SU-DHL-6 (cell line): ENCODE measurements around the gene AGAP1.

Experiments
- H2AFZ ChIP-seq: fragments of 200-600 bp; sonication (generic); 2 replicates; pipeline ENCODE4 v1.6.1; 2014; ENCODE audit warnings: low read depth, mild to moderate bottlenecking, moderate library complexity, mixed read lengths, antibody characterized with exemption, low read length; ENCODE audit not compliant: severe bottlenecking
- H3F3A ChIP-seq: fragments of 200-600 bp; shearing (Covaris generic); 2 replicates; pipeline ENCODE4 v1.6.0; 2016; ENCODE audit warnings: antibody characterized with exemption, mild to moderate bottlenecking; ENCODE audit not compliant: insufficient read depth
- H3K27ac ChIP-seq: fragments of 200-600 bp; sonication (generic); 2 replicates; pipeline ENCODE4 v1.5.1; 2016; ENCODE audit warnings: low read depth, mild to moderate bottlenecking, low read length, moderate library complexity, mixed read lengths
- H3K27me3 ChIP-seq: fragments of 200-600 bp; sonication (generic), shearing (Covaris generic); 2 replicates; pipeline ENCODE4 v1.6.0; 2014; ENCODE audit warnings: mild to moderate bottlenecking, low read length
- H3K36me3 ChIP-seq: fragments of 200-600 bp; sonication (generic); 2 replicates; pipeline ENCODE4 v1.6.1; 2014; ENCODE audit warnings: mild to moderate bottlenecking, low read length, mixed read lengths
- H3K4me2 ChIP-seq: fragments of 300-600, 200-600 bp; shearing (Covaris generic), sonication (generic); 2 replicates; pipeline ENCODE4 v1.6.0; 2014; ENCODE audit warnings: low read length, low read depth, mild to moderate bottlenecking; ENCODE audit not compliant: poor library complexity, severe bottlenecking
- H3K4me3 ChIP-seq: fragments of 200-600 bp; sonication (generic); 2 replicates; pipeline ENCODE4 v1.5.1; 2014; ENCODE audit warnings: antibody characterized with exemption, low read length, mild to moderate bottlenecking, mixed read lengths; ENCODE audit not compliant: insufficient read depth, poor library complexity, severe bottlenecking
- H3K79me2 ChIP-seq: fragments of 200-600 bp; sonication (generic); 2 replicates; pipeline ENCODE4 v1.6.1; 2014; ENCODE audit warnings: mild to moderate bottlenecking, low read length, moderate library complexity; ENCODE audit not compliant: insufficient read depth
- H3K9ac ChIP-seq: fragments of 200-600 bp; sonication (generic); 2 replicates; pipeline ENCODE4 v1.7.0; 2014; ENCODE audit warnings: mild to moderate bottlenecking, low read length
- H3K9me2 ChIP-seq: fragments of 200-600 bp; sonication (generic); replicated peaks from 2 replicates; pipeline ENCODE4 v1.6.1; 2014; ENCODE audit warnings: low read length; ENCODE audit not compliant: insufficient read depth
- H3K9me3 ChIP-seq: fragments of 200-600 bp; sonication (generic); 2 replicates; pipeline ENCODE4 v1.6.1; 2014; ENCODE audit warnings: low read length, mixed read lengths; ENCODE audit not compliant: insufficient read depth
- H4K20me1 ChIP-seq: fragments of 200-600 bp; sonication (generic); 2 replicates; pipeline ENCODE4 v1.6.1; 2014; ENCODE audit warnings: low read depth, mild to moderate bottlenecking, antibody characterized with exemption, low read length, moderate library complexity, mixed read lengths
- EZH2phosphoT487 ChIP-seq: fragments of 200-600 bp; sonication (generic), shearing (Covaris generic); conservative IDR thresholded peaks from 2 replicates; pipeline ENCODE4 v1.6.1; 2018; ENCODE audit warnings: mild to moderate bottlenecking, antibody characterized with exemption, low read length, moderate library complexity, mixed read lengths
- TF ChIP-seq, protein P1 (sequence below): fragments of 200-600 bp; sonication (generic); IDR thresholded peaks from one replicate; pipeline ENCODE4 v1.5.1; 2017; ENCODE audit warnings: antibody characterized with exemption, mild to moderate bottlenecking, low read length, moderate library complexity; ENCODE audit not compliant: insufficient read depth, poor library complexity, severe bottlenecking

AGAP1 gene

DNA sequence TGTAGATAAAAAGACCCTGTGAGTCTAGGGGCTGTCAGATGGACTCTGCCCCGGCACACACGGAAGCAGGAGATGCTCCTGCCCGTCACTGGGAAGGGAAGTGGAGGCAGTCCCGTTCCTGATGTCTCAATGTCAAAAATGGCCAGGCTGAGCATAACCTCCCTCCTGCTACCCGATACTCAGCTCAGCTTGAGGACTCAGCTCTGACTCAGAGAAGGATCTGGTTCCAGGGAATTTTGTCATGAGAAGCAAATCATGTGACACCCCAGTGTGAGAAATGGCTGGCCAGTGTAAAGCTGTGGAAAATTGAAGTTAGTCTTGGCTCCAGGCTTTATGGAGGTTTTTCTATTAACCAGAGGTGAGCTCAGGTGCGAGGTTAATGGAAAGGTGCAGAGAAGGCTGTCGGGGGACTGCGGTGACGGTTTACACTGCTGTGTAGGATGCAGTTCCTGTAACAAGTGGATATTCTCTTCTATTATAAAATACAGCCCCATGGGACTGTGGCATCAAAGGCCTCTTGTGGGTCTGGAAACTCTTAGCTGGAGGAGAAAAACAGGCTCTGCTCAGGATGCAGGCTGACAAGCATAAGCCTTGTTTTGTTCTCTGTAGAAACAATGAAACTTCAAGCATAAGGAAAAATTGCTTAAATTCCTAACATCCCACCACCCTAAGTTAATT is 24.7 kb upstream of the AGAP1 start:
- Histone ChIP-seq H3K9me3 (no peaks in the 10 kb centered on the region), H2AFZ (no peak overlapping the region), H3K79me2 (no peaks in the 10 kb centered on the region), H3F3A (no peaks in the 10 kb centered on the region), H3K27me3 (no peaks in the 10 kb centered on the region), H3K4me2 (no peak overlapping the region), H3K9ac (no peak overlapping the region), H4K20me1 (no peaks in the 10 kb centered on the region), H3K27ac (no peak overlapping the region), H3K36me3 (no peaks in the 10 kb centered on the region), H3K9me2 (no peaks in the 10 kb centered on the region), H3K4me3 (no peak overlapping the region)
- no peak for TF ChIP-seq EZH2phosphoT487
- TF ChIP-seq, protein P1, sequence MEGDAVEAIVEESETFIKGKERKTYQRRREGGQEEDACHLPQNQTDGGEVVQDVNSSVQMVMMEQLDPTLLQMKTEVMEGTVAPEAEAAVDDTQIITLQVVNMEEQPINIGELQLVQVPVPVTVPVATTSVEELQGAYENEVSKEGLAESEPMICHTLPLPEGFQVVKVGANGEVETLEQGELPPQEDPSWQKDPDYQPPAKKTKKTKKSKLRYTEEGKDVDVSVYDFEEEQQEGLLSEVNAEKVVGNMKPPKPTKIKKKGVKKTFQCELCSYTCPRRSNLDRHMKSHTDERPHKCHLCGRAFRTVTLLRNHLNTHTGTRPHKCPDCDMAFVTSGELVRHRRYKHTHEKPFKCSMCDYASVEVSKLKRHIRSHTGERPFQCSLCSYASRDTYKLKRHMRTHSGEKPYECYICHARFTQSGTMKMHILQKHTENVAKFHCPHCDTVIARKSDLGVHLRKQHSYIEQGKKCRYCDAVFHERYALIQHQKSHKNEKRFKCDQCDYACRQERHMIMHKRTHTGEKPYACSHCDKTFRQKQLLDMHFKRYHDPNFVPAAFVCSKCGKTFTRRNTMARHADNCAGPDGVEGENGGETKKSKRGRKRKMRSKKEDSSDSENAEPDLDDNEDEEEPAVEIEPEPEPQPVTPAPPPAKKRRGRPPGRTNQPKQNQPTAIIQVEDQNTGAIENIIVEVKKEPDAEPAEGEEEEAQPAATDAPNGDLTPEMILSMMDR, result no peak

DNA sequence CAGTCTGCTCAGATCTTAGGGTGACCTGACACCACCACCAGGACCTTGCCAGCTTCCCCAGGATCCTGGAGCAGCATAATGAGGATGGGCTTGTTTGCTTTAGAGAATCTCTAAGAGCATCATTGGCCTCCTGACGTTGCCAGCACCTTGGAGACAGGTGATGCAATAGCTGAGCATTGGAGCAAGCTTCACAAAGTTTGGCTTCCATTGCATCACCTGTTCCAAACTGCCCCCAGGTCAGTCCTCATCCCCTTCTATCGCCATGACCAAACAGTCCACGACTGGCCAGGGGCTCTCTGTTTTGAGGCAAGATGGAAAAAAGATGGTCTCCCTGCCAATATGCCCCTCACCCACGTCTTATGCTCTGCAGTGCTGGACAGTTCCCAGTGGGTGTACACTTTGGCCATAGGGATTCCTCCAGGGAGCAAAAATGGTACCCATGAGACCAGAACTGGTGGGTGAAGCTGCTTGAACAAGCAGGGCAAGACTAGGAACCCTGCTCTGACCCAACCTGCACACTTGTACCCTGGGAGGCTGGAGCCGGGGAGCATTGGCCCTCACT is 22.6 kb upstream of the AGAP1 start:
- no peaks in the 10 kb centered on the region for H3K9me3 ChIP-seq
- no peak overlapping the region for H3K27ac ChIP-seq
- H2AFZ ChIP-seq, result no peak overlapping the region
- H3K9ac ChIP-seq, result no peak overlapping the region
- TF ChIP-seq, protein P1, result no peak
- TF ChIP-seq EZH2phosphoT487, result no peak
- no peak overlapping the region for H3K4me3 ChIP-seq
- no peaks in the 10 kb centered on the region for H3K9me2 ChIP-seq
- H3F3A ChIP-seq, result no peaks in the 10 kb centered on the region
- H3K4me2 ChIP-seq, result no peak overlapping the region
- no peaks in the 10 kb centered on the region for H3K27me3 ChIP-seq
- no peaks in the 10 kb centered on the region for H3K79me2 ChIP-seq
- H3K36me3 ChIP-seq, result no peaks in the 10 kb centered on the region
- H4K20me1 ChIP-seq, result no peaks in the 10 kb centered on the region

DNA sequence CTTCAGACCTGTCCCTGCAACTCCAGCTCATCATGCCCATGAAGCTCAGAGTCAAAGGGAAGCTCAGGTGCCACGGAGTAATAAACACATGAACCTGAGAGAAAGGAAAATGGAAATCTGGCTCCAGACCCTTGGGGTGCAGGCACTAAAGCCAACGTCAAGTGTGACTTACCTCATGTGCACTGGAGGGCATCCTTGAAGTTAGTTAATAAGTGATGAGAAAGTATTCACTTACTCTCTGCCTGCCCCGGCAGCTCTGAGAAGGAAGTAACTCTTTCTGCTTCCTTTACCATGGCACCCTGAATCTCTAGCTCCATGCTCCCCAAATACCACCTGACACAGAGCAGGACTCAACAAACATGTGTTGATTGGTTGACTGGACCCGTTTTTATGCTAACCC is 21.4 kb upstream of the AGAP1 start:
- Histone ChIP-seq H3K27ac (no peak overlapping the region), H3K36me3 (no peaks in the 10 kb centered on the region), H3K4me3 (no peak overlapping the region), H3K79me2 (no peaks in the 10 kb centered on the region), H4K20me1 (no peaks in the 10 kb centered on the region), H3K9me2 (no peaks in the 10 kb centered on the region), H3K27me3 (no peaks in the 10 kb centered on the region), H3F3A (no peaks in the 10 kb centered on the region), H2AFZ (no peak overlapping the region), H3K9me3 (no peaks in the 10 kb centered on the region), H3K9ac (no peak overlapping the region), H3K4me2 (no peak overlapping the region)
- TF ChIP-seq EZH2phosphoT487, result no peak
- TF ChIP-seq, protein P1, result no peak
